Type B pancreatic cell (in vitro differentiated cells): ENCODE measurements around the gene LYPD4. TPM values are rescaled to one million over a fixed set of nuclear protein-coding genes. Genes with fewer than 3 reads are reported as not detected.

Experiments
- DNase-seq: peaks from one replicate; pipeline ENCODE4 v3.0.0; 2021; ENCODE audit warnings: mixed read lengths; ENCODE audit not compliant: unreplicated experiment; ENCODE audit errors: extremely low spot score
- H3K27ac Mint-ChIP-seq: 2 replicates; pipeline ENCODE4 v1.8.0; 2021; ENCODE audit warnings: mild to moderate bottlenecking, mixed read lengths
- H3K27me3 Mint-ChIP-seq: 2 replicates; pipeline ENCODE4 v1.8.0; 2021; ENCODE audit warnings: mixed read lengths
- H3K36me3 Mint-ChIP-seq: 2 replicates; pipeline ENCODE4 v1.8.0; 2021; ENCODE audit warnings: mixed read lengths
- H3K4me1 Mint-ChIP-seq: one replicate; pipeline ENCODE4 v1.8.0; 2021; ENCODE audit warnings: mixed read lengths; ENCODE audit not compliant: unreplicated experiment
- H3K4me3 Mint-ChIP-seq: 2 replicates; pipeline ENCODE4 v1.8.0; 2021; ENCODE audit warnings: mild to moderate bottlenecking, mixed read lengths
- H3K9me3 Mint-ChIP-seq: 2 replicates; pipeline ENCODE4 v1.8.0; 2021; ENCODE audit warnings: mixed read lengths
- total RNA-seq: library from RNA; stranded (reverse); gene quantifications from 2 replicates; pipeline ENCODE4 v1.2.1, GENCODE V29; 2021; ENCODE audit warnings: low replicate concordance
- TF ChIP-seq, protein P1 (sequence below): fragments of 200-600 bp; sonication (generic); conservative IDR thresholded peaks from 2 replicates; pipeline ENCODE4 v1.5.0; 2021; ENCODE audit warnings: antibody characterized with exemption, mild to moderate bottlenecking

Gene LYPD4
- total RNA-seq, 1 donor from 2014 or later = not detected

DNA sequence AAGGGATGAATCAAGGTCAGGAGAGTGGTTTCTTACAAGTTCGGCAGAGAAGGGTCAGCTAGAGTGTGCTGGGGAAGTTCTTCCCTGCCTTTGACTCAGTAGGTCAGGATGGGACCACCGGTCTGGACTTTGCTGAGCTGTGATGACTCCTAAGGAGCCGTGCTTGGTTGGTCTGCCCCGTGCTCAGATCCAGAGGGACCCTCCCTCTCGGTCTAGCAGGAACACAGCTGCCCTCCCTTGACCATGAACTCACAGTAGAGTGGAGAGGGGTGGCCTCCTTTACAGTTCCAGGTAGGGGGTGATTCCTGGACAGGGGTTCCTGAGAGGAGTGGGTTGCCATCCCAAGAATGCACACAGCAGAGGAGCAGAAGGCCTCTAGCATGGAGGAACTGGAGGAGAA, 19.9 kb upstream of the LYPD4 start:
- Mint-ChIP-seq H3K36me3 (peaks cover 42% of the 10 kb centered on the region), H3K4me3 (peak overlapping the region; percentile 77), H3K27me3 (no peaks in the 10 kb centered on the region), H3K4me1 (peaks cover 30% of the 10 kb centered on the region), H3K27ac (peak overlapping the region; percentile 67), H3K9me3 (no peaks in the 10 kb centered on the region)
- DNase-seq = no peak
- TF ChIP-seq, protein P1, sequence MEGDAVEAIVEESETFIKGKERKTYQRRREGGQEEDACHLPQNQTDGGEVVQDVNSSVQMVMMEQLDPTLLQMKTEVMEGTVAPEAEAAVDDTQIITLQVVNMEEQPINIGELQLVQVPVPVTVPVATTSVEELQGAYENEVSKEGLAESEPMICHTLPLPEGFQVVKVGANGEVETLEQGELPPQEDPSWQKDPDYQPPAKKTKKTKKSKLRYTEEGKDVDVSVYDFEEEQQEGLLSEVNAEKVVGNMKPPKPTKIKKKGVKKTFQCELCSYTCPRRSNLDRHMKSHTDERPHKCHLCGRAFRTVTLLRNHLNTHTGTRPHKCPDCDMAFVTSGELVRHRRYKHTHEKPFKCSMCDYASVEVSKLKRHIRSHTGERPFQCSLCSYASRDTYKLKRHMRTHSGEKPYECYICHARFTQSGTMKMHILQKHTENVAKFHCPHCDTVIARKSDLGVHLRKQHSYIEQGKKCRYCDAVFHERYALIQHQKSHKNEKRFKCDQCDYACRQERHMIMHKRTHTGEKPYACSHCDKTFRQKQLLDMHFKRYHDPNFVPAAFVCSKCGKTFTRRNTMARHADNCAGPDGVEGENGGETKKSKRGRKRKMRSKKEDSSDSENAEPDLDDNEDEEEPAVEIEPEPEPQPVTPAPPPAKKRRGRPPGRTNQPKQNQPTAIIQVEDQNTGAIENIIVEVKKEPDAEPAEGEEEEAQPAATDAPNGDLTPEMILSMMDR = no peak

- peaks cover 30% of the 10 kb centered on the region for H3K4me1 Mint-ChIP-seq
- peak overlapping the region; percentile 80 for H3K27ac Mint-ChIP-seq
- TF ChIP-seq, protein P1 = no peak
- no peaks in the 10 kb centered on the region for H3K9me3 Mint-ChIP-seq
- H3K36me3 Mint-ChIP-seq = peaks cover 42% of the 10 kb centered on the region
- H3K27me3 Mint-ChIP-seq = no peaks in the 10 kb centered on the region
- DNase-seq = no peak
- peak overlapping the region; percentile 95 for H3K4me3 Mint-ChIP-seq
Measured at GRCh38 chr19:41863209-41863931, 18.9 kb upstream of the LYPD4 start.

DNA sequence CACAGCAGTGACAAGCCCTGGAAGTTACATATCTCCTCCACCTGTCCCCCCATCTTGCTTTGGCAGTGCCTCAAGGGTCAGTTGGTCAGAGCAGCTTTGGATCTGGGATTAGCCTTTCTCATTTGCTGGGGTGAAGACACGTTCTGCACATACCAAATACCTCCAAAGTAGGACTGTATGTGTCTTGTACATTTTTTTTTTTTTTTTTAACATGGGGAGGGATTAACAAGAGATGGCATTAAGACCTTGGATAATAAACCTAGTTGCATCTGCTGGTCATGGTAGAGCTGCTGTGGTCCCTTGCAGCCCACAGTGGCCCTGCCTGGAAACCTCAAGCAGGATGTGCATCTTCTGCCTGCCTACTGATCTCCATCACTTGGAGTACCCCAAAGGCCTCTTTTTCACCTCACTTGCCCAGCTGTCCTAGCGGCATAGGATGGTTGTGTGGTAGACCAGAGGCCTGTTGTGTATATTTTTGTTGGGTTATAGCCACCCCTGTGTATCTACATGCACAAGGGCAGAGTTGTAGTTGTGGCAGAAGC, 18.0 kb upstream of the LYPD4 start:
- Mint-ChIP-seq H3K27ac (peak overlapping the region; percentile 91), H3K36me3 (peaks cover 36% of the 10 kb centered on the region)
- no peak for DNase-seq

GRCh38 chr19:41861846-41862245, 17.4 kb upstream of the LYPD4 start:
- Mint-ChIP-seq H3K9me3 (no peaks in the 10 kb centered on the region), H3K36me3 (peaks cover 36% of the 10 kb centered on the region), H3K27me3 (peaks cover 6% of the 10 kb centered on the region), H3K4me3 (peak overlapping the region; percentile 95), H3K4me1 (peaks cover 24% of the 10 kb centered on the region), H3K27ac (peak overlapping the region; percentile 91)
- no peak for DNase-seq
- TF ChIP-seq, protein P1 = no peak

More for the DNA sequence above, 18.0 kb upstream of the LYPD4 start:
- H3K4me1 Mint-ChIP-seq = peaks cover 24% of the 10 kb centered on the region
- no peaks in the 10 kb centered on the region for H3K27me3 Mint-ChIP-seq
- H3K4me3 Mint-ChIP-seq = peak overlapping the region; percentile 95
- H3K9me3 Mint-ChIP-seq = no peaks in the 10 kb centered on the region
- TF ChIP-seq, protein P1 = no peak

GRCh38 chr19:41861116-41861768, 16.8 kb upstream of the LYPD4 start:
- H3K36me3 Mint-ChIP-seq = peaks cover 36% of the 10 kb centered on the region
- peak overlapping the region; percentile 95 for H3K4me3 Mint-ChIP-seq
- DNase-seq = no peak
- peak overlapping the region; percentile 91 for H3K27ac Mint-ChIP-seq
- H3K9me3 Mint-ChIP-seq = no peaks in the 10 kb centered on the region
- peaks cover 8% of the 10 kb centered on the region for H3K27me3 Mint-ChIP-seq
- peaks cover 24% of the 10 kb centered on the region for H3K4me1 Mint-ChIP-seq
- TF ChIP-seq, protein P1 = no peak
